Measurements from ENCODE around the gene TRPV4. TPM values are rescaled to one million over a fixed set of nuclear protein-coding genes. Genes with fewer than 3 reads are reported as not detected.

The TRPV4 gene
- total RNA-seq, 1 experiment from 2014 or later = 2.4 TPM

- H3K27ac ChIP-seq (ENCODE audit: low read length) = no peak overlapping the region
- no TSS peak for BruUV-seq (replicated peaks)
- POLR2A ChIA-PET (ENCODE audit: unreplicated experiment) = no interaction called here
- H2AFZ ChIP-seq (ENCODE audit: low read length) = no peak overlapping the region
- H3F3A ChIP-seq (ENCODE audit: low read length, unreplicated experiment) = no peaks in the 10 kb centered on the region
- peaks cover 7% of the 10 kb centered on the region; the same call in 1 of the 2 replicates for H3K36me3 ChIP-seq (ENCODE audit: low read depth, low read length)
- no peak for TF ChIP-seq EZH2 (IDR thresholded peaks at IDR 0.05; ENCODE audit: low read length, unreplicated experiment)
- peaks cover 13% of the 10 kb centered on the region for H3K9me3 ChIP-seq (ENCODE audit: low read length)
- ATAC-seq = no peak
- no peak for DNase-seq
- no peaks in the 10 kb centered on the region for H3K9me2 ChIP-seq (replicated peaks; ENCODE audit: low read length)
- no peak overlapping the region for H3K4me3 ChIP-seq (ENCODE audit: low read length)
- peaks cover 3% of the 10 kb centered on the region for H3K4me1 ChIP-seq (ENCODE audit: insufficient read depth, low read length)
- intact Hi-C loops (cut with micrococcal nuclease) = no loop called here
- no peak overlapping the region for H3K4me2 ChIP-seq (ENCODE audit: low read length)
- CTCF ChIA-PET = no interaction called here
- no peaks in the 10 kb centered on the region for H4K20me1 ChIP-seq (ENCODE audit: low read length)
- no peak overlapping the region for H3K9ac ChIP-seq (ENCODE audit: low read length)
- no peaks in the 10 kb centered on the region for H3K27me3 ChIP-seq (ENCODE audit: low read length)
- no peaks in the 10 kb centered on the region for H3K79me2 ChIP-seq (ENCODE audit: low read length)
Observed at GRCh38 chr12:109757671-109758265, 75.4 kb downstream of the TRPV4 start.

- POLR2A ChIA-PET (ENCODE audit: unreplicated experiment) = no interaction called here
- TF ChIP-seq EZH2 (IDR thresholded peaks at IDR 0.05; ENCODE audit: low read length, unreplicated experiment) = no peak
- no peak for TF ChIP-seq EZH2phosphoT487 (IDR thresholded peaks at IDR 0.05; ENCODE audit: borderline replicate concordance, low read length)
- no peak for TF ChIP-seq CTCF (conservative IDR thresholded peaks at IDR 0.05; ENCODE audit: low read depth, low read length)
- intact Hi-C loops (cut with micrococcal nuclease) = no loop called here
Observed at GRCh38 chr12:109756457-109756856, 76.7 kb downstream of the TRPV4 start.

GRCh38 chr12:109753959-109754358 is 79.2 kb downstream of the TRPV4 start:
- BruUV-seq (replicated peaks) = no TSS peak
- no peaks in the 10 kb centered on the region for H4K20me1 ChIP-seq (ENCODE audit: low read length)
- no peak for ATAC-seq
- peaks cover 13% of the 10 kb centered on the region for H3K9me3 ChIP-seq (ENCODE audit: low read length)
- H3K27me3 ChIP-seq (ENCODE audit: low read length) = no peaks in the 10 kb centered on the region
- no peaks in the 10 kb centered on the region for H3F3A ChIP-seq (ENCODE audit: low read length, unreplicated experiment)
- no peak for DNase-seq
- ChIA-PET POLR2A (ENCODE audit: unreplicated experiment) (interaction anchor here (0.7 kb wide), 1 partner anchor 82 kb away, joined by 8 read pairs; no protein-coding TSS in a partner anchor), CTCF (interaction anchor here (0.6 kb wide), 2 partner anchors 13 to 21 kb away, joined by 3 to 4 read pairs; no protein-coding TSS in a partner anchor)
- H2AFZ ChIP-seq (ENCODE audit: low read length) = no peak overlapping the region
- H3K4me3 ChIP-seq (ENCODE audit: low read length) = no peak overlapping the region
- H3K36me3 ChIP-seq (ENCODE audit: low read depth, low read length) = peaks cover 7% of the 10 kb centered on the region; the same call in 1 of the 2 replicates
- intact Hi-C loops (cut with micrococcal nuclease) = no loop called here
- H3K9me2 ChIP-seq (replicated peaks; ENCODE audit: low read length) = no peaks in the 10 kb centered on the region
- H3K4me1 ChIP-seq (ENCODE audit: insufficient read depth, low read length) = no peaks in the 10 kb centered on the region
- H3K27ac ChIP-seq (ENCODE audit: low read length) = no peak overlapping the region
- H3K9ac ChIP-seq (ENCODE audit: low read length) = no peak overlapping the region
- TF ChIP-seq EZH2 (IDR thresholded peaks at IDR 0.05; ENCODE audit: low read length, unreplicated experiment) (no peak), CTCF (conservative IDR thresholded peaks at IDR 0.05; ENCODE audit: low read depth, low read length) (no peak), EZH2phosphoT487 (IDR thresholded peaks at IDR 0.05; ENCODE audit: borderline replicate concordance, low read length) (no peak)
- H3K4me2 ChIP-seq (ENCODE audit: low read length) = no peak overlapping the region
- H3K79me2 ChIP-seq (ENCODE audit: low read length) = no peaks in the 10 kb centered on the region

More at GRCh38 chr12:109756457-109756856, 76.7 kb downstream of the TRPV4 start:
- Histone ChIP-seq H2AFZ (ENCODE audit: low read length) (no peak overlapping the region), H3K9me2 (replicated peaks; ENCODE audit: low read length) (no peaks in the 10 kb centered on the region), H3K9me3 (ENCODE audit: low read length) (peaks cover 13% of the 10 kb centered on the region), H3K27me3 (ENCODE audit: low read length) (no peaks in the 10 kb centered on the region), H3K9ac (ENCODE audit: low read length) (no peak overlapping the region), H3K27ac (ENCODE audit: low read length) (no peak overlapping the region), H3K36me3 (ENCODE audit: low read depth, low read length) (peaks cover 7% of the 10 kb centered on the region; the same call in 1 of the 2 replicates), H3F3A (ENCODE audit: low read length, unreplicated experiment) (no peaks in the 10 kb centered on the region), H3K4me2 (ENCODE audit: low read length) (no peak overlapping the region), H3K79me2 (ENCODE audit: low read length) (no peaks in the 10 kb centered on the region), H3K4me3 (ENCODE audit: low read length) (no peak overlapping the region), H3K4me1 (ENCODE audit: insufficient read depth, low read length) (no peaks in the 10 kb centered on the region), H4K20me1 (ENCODE audit: low read length) (no peaks in the 10 kb centered on the region)
- ATAC-seq = no peak
- DNase-seq = no peak
- CTCF ChIA-PET = no interaction called here
- no TSS peak for BruUV-seq (replicated peaks)

Measured in PC-3 (cell line).